Activated T-helper 1 cell treated with anti-CD3 and anti-CD28 coated beads, Interleukin-2, amount 50 U/mL, for 16 hours (primary cell): ENCODE data around the gene ZFAND2A.
"Not testable (repeated sequence)": the region's sequence is repeated elsewhere in the genome, so short reads cannot be mapped to it uniquely, and the experiment has no call there.

Experiments
- DNase-seq, 2 donors: peaks; one replicate each; pipeline ENCODE4 v3.0.0-alpha.2; 2020; ENCODE audit warnings: low read depth in 1 of 2, low spot score in 1 of 2

ZFAND2A gene

GRCh38 chr7:1152492-1152891, 7.5 kb downstream of the ZFAND2A start:
- DNase-seq, result no peak

- DNase-seq, result no peak
Observed at GRCh38 chr7:1151653-1152425, 8.2 kb downstream of the ZFAND2A start.

- DNase-seq, result no peak
Observed at GRCh38 chr7:1151156-1151555, 8.8 kb downstream of the ZFAND2A start.

GRCh38 chr7:1150400-1151002, 9.5 kb downstream of the ZFAND2A start:
- DNase-seq, result no peak

GRCh38 chr7:1149351-1149794, 10.6 kb downstream of the ZFAND2A start:
- DNase-seq, result no peak

- DNase-seq, result not testable (repeated sequence)
Observed at GRCh38 chr7:1147873-1148272, 12.1 kb downstream of the ZFAND2A start.

- DNase-seq, result no peak
Observed at GRCh38 chr7:1144269-1144771, 15.7 kb downstream of the ZFAND2A start.

- not testable (repeated sequence) for DNase-seq
Observed at GRCh38 chr7:1143031-1143430, 17.0 kb downstream of the ZFAND2A start.

GRCh38 chr7:1142051-1142635, 17.9 kb downstream of the ZFAND2A start:
- no peak for DNase-seq

GRCh38 chr7:1141651-1142050, 18.3 kb downstream of the ZFAND2A start:
- no peak for DNase-seq

GRCh38 chr7:1140476-1141104, 19.4 kb downstream of the ZFAND2A start:
- no peak for DNase-seq

- no peak for DNase-seq
Observed at GRCh38 chr7:1137517-1138167, 22.4 kb downstream of the ZFAND2A start.

GRCh38 chr7:1136841-1137516, 23.0 kb downstream of the ZFAND2A start:
- DNase-seq, result no peak

- no peak for DNase-seq
Observed at GRCh38 chr7:1134951-1135350, 25.0 kb downstream of the ZFAND2A start.

- DNase-seq, result no peak
Observed at GRCh38 chr7:1131471-1132265, 28.3 kb downstream of the ZFAND2A start.

- no peak for DNase-seq
Observed at GRCh38 chr7:1130021-1130990, 29.7 kb downstream of the ZFAND2A start.

- DNase-seq, result no peak
Observed at GRCh38 chr7:1129431-1129830, 30.6 kb downstream of the ZFAND2A start.

- DNase-seq, result no peak
Observed at GRCh38 chr7:1127001-1127400, 33.0 kb downstream of the ZFAND2A start.

GRCh38 chr7:1125603-1125969, 34.4 kb downstream of the ZFAND2A start:
- DNase-seq, result no peak
